Measurements from ENCODE around the gene EPB41L5.
"Not testable (repeated sequence)": the region's sequence is repeated elsewhere in the genome, so short reads cannot be mapped to it uniquely, and the experiment has no call there.

EPB41L5 gene

GRCh38 chr2:120029672-120030640 is 17.1 kb downstream of the EPB41L5 start:
- no peak for DNase-seq

GRCh38 chr2:120032297-120032696 is 19.4 kb downstream of the EPB41L5 start:
- no peak for DNase-seq

GRCh38 chr2:120034027-120034426 is 21.1 kb downstream of the EPB41L5 start:
- no peak for DNase-seq

GRCh38 chr2:120034621-120035020 is 21.7 kb downstream of the EPB41L5 start:
- DNase-seq, result no peak

GRCh38 chr2:120036145-120036544 is 23.3 kb downstream of the EPB41L5 start:
- no peak for DNase-seq

- DNase-seq, result no peak
These were observed 25.2 kb downstream of the EPB41L5 start for GRCh38 chr2:120037995-120038541.

- DNase-seq, result no peak
These were observed 29.5 kb downstream of the EPB41L5 start for GRCh38 chr2:120042359-120042758.

- no peak for DNase-seq
These were observed 31.5 kb downstream of the EPB41L5 start for GRCh38 chr2:120044336-120044735.

GRCh38 chr2:120045775-120046174 is 32.9 kb downstream of the EPB41L5 start:
- DNase-seq, result not testable (repeated sequence)

- not testable (repeated sequence) for DNase-seq
These were observed 33.4 kb downstream of the EPB41L5 start for GRCh38 chr2:120046252-120046651.

- DNase-seq, result no peak
These were observed 39.7 kb downstream of the EPB41L5 start for GRCh38 chr2:120052597-120052996.

- no peak for DNase-seq
These were observed 41.0 kb downstream of the EPB41L5 start for GRCh38 chr2:120053891-120054290.

- DNase-seq, result no peak
These were observed 46.6 kb downstream of the EPB41L5 start for GRCh38 chr2:120059483-120059882.

GRCh38 chr2:120060088-120060623 is 47.3 kb downstream of the EPB41L5 start:
- no peak for DNase-seq

- DNase-seq, result no peak
These were observed 51.8 kb downstream of the EPB41L5 start for GRCh38 chr2:120064664-120065063.

- peak; percentile 71 for DNase-seq
These were observed 54.1 kb downstream of the EPB41L5 start for GRCh38 chr2:120066800-120067547.

GRCh38 chr2:120068040-120068658 is 55.3 kb downstream of the EPB41L5 start:
- DNase-seq, result not testable (repeated sequence)

- no peak for DNase-seq
These were observed 62.7 kb downstream of the EPB41L5 start for GRCh38 chr2:120075545-120075944.

GRCh38 chr2:120077896-120078295 is 65.0 kb downstream of the EPB41L5 start:
- no peak for DNase-seq

- no peak for DNase-seq
These were observed 66.8 kb downstream of the EPB41L5 start for GRCh38 chr2:120079647-120080046.

GRCh38 chr2:120091436-120091835 is 78.6 kb downstream of the EPB41L5 start:
- DNase-seq, result no peak

GRCh38 chr2:120094795-120095194 is 81.9 kb downstream of the EPB41L5 start:
- no peak for DNase-seq

- DNase-seq, result no peak
These were observed 87.8 kb downstream of the EPB41L5 start for GRCh38 chr2:120100627-120101026.

Data from NCI-H1092 (cell line).